NOMO-1 (cell line): ENCODE results near the gene ZSCAN9.

Experiments
- DNase-seq, 2 experiments: peaks; one replicate each; lab custom pipeline; 2025; ENCODE audit not compliant: unreplicated experiment in 2 of 2; lab: John Stamatoyannopoulos, UW

ZSCAN9 gene

GRCh38 chr6:28225056-28225834 lies at the start of gene ZSCAN9:
TSS of gene ZSCAN9 (plus strand) at chr6:28225275. CDS start at chr6:28227085, 1,810 bp downstream.
- DNase-seq = peak; percentile 54 to 64

- DNase-seq = no peak
Measured at GRCh38 chr6:28176373-28176772, 48.7 kb upstream of the ZSCAN9 start.

- no peak for DNase-seq
Measured at GRCh38 chr6:28182255-28182654, 42.8 kb upstream of the ZSCAN9 start.

GRCh38 chr6:28188111-28188979 lies 36.7 kb upstream of the ZSCAN9 start:
- no peak for DNase-seq

GRCh38 chr6:28200020-28200419 lies 25.1 kb upstream of the ZSCAN9 start:
- DNase-seq = no peak

- no peak for DNase-seq
Measured at GRCh38 chr6:28203201-28203600, 21.9 kb upstream of the ZSCAN9 start.

GRCh38 chr6:28205879-28206278 lies 19.2 kb upstream of the ZSCAN9 start:
- peak; percentile 11 to 52 for DNase-seq

- DNase-seq = no peak
Measured at GRCh38 chr6:28206527-28206926, 18.5 kb upstream of the ZSCAN9 start.

- DNase-seq = no peak
Measured at GRCh38 chr6:28206928-28207509, 18.1 kb upstream of the ZSCAN9 start.

- DNase-seq = no peak
Measured at GRCh38 chr6:28207510-28208110, 17.5 kb upstream of the ZSCAN9 start.

- DNase-seq = no peak
Measured at GRCh38 chr6:28208111-28208659, 16.9 kb upstream of the ZSCAN9 start.

GRCh38 chr6:28209753-28210535 lies 15.1 kb upstream of the ZSCAN9 start:
- DNase-seq = peak in 1 of 2 experiments; percentile 59

- DNase-seq = no peak
Measured at GRCh38 chr6:28211840-28212509, 13.1 kb upstream of the ZSCAN9 start.

GRCh38 chr6:28212510-28213212 lies 12.4 kb upstream of the ZSCAN9 start:
- DNase-seq = peak; percentile 76 to 86

GRCh38 chr6:28213213-28213523 lies 11.9 kb upstream of the ZSCAN9 start:
- no peak for DNase-seq

- DNase-seq = no peak
Measured at GRCh38 chr6:28215425-28215824, 9.7 kb upstream of the ZSCAN9 start.

GRCh38 chr6:28217890-28218289 lies 7.2 kb upstream of the ZSCAN9 start:
- no peak for DNase-seq

- peak; percentile 38 to 63 for DNase-seq
Measured at GRCh38 chr6:28218312-28219248, 6.5 kb upstream of the ZSCAN9 start.
